Naive B cell (primary cell): ENCODE measurements around the gene MYDGF. TPM values are rescaled to one million over a fixed set of nuclear protein-coding genes. Genes with fewer than 3 reads are reported as not detected.
"Not testable (repeated sequence)": the region's sequence is repeated elsewhere in the genome, so short reads cannot be mapped to it uniquely, and the experiment has no call there.

Source experiments
- ATAC-seq, 2 donors: fragments of 150-1000 bp; cut with Tn5 transposase; 2 replicates each; pipeline ENCODE4 v1.10.0; 2021; ENCODE audit warnings: low read depth in 2 of 2, mild to moderate bottlenecking in 2 of 2, moderate library complexity in 2 of 2
- DNase-seq: peaks from one replicate; pipeline ENCODE4 v3.0.0; 2022
- H3K27ac Mint-ChIP-seq, 6 donors: one replicate each; pipeline ENCODE4 v1.8.0; 2020 to 2022; ENCODE audit warnings: mild to moderate bottlenecking in 6 of 6, mixed read lengths in 6 of 6, moderate library complexity in 5 of 6, inconsistent platforms in 2 of 6
- H3K27me3 Mint-ChIP-seq, 3 donors: one replicate each; pipeline ENCODE4 v1.8.0; 2021 to 2022; ENCODE audit warnings: mixed read lengths in 3 of 3, mild to moderate bottlenecking in 1 of 3
- H3K36me3 Mint-ChIP-seq, 2 donors: one replicate each; pipeline ENCODE4 v1.8.0; 2020 to 2022; ENCODE audit warnings: mixed read lengths in 2 of 2, inconsistent platforms in 1 of 2, mild to moderate bottlenecking in 1 of 2
- H3K4me1 Mint-ChIP-seq, 3 donors: one replicate each; pipeline ENCODE4 v1.8.0; 2020 to 2022; ENCODE audit warnings: mixed read lengths in 3 of 3, inconsistent platforms in 1 of 3, mild to moderate bottlenecking in 1 of 3, moderate library complexity in 1 of 3
- H3K4me3 Mint-ChIP-seq, 8 donors: one replicate each; pipeline ENCODE4 v1.8.0; 2020 to 2022; ENCODE audit warnings: mild to moderate bottlenecking in 8 of 8, mixed read lengths in 8 of 8, moderate library complexity in 8 of 8, inconsistent platforms in 2 of 8
- H3K9me3 Mint-ChIP-seq, 7 donors: one replicate each; pipeline ENCODE4 v1.8.0; 2020 to 2022; ENCODE audit warnings: mixed read lengths in 7 of 7, mild to moderate bottlenecking in 5 of 7, inconsistent platforms in 2 of 7, moderate library complexity in 1 of 7
- polyA plus RNA-seq, 6 donors: library from polyadenylated mRNA; unstranded; fragments of 300-500 nt; fragmentation: Illumina TruSeq; gene quantifications; one replicate each; pipeline ENCODE4 v1.2.3, GENCODE V29; 2021; ENCODE audit warnings: low read depth in 6 of 6

MYDGF gene
- 100 to 1,000 TPM in 1 of 6 donors, 10 to 100 TPM in 5; 80.0 to 105 (median 83.2) TPM for polyA plus RNA-seq

DNA sequence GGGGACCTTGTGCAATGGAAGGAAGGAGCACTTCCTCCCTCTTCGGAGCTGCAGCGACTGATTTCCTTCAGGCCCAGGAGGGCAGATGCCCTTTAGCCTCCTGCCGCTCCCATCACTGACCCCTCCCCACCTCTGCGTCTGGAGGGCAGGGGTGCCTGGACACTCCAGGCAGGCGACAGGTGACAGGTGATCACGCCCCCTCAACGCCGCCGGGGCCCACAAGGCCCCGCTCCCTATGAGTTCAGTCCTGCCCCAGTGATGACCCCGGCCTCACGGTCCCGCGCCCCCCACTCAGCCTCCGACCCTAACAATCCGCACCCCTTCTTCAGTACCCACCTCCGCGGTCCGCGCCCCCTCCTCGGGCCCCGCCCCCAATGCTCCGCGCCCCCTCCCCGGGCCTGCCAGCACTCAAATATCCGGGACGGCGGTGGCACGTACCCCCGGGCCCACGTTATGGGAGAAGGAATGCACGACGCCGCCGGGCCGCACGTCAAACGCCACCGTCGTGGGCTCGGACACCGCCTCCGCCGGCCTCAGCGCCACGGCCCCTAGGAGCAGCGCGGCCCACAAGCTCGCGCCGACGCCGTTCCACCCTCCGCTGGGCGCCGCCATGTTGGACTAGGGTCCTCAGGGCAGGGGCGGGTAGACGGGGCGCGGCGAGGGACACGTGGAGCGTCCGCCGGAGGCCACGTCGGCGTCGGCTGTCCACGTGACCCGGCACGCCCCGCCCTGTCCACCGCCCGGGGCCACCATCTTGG is at the start of gene MYDGF:
MYDGF (minus strand) TSS at position 620 of the 758 bp plus-strand sequence; CDS start at position 612, 8 bp downstream.
- Mint-ChIP-seq H3K9me3 (no peaks in the 10 kb centered on the region), H3K27me3 (no peaks in the 10 kb centered on the region), H3K27ac (peak within 1 kb of the TSS; percentile 28 to 91 (median 82)), H3K36me3 (no peaks in the 10 kb centered on the region), H3K4me1 (peaks cover 7 to 27% (median 21%) of the 10 kb centered on the region in 3 donors), H3K4me3 (peak within 1 kb of the TSS; percentile 84 to 96 (median 89))
- ATAC-seq = peak; percentile 98 to 99
- peak; percentile 89 for DNase-seq

DNA sequence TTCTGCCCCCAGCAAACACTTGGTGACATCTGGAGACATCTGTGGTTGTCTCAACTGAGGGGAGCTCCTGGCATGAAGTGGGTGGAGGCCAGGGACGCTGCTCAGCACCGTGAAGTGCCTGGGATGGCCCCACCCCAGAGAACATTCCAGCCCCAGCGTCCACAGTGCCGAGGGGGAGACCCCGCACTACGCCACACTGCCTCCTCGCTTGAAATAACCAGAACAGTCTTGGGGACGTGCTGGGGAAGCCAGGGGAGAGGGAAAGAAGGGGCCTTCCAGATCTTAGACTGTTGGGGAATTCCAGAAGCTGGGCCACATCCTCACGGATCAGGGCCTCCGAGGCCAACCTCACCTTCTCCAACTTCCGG is 49.3 kb upstream of the MYDGF start:
- Mint-ChIP-seq H3K9me3 (peaks cover 0 to 5% (median 0%) of the 10 kb centered on the region in 7 donors), H3K36me3 (peaks cover 9 to 22% of the 10 kb centered on the region in 2 donors), H3K4me1 (peaks cover 32 to 36% (median 35%) of the 10 kb centered on the region in 3 donors), H3K4me3 (no peak overlapping the region), H3K27me3 (peaks cover 0 to 8% (median 8%) of the 10 kb centered on the region in 3 donors), H3K27ac (no peak overlapping the region)
- DNase-seq = no peak
- no peak for ATAC-seq

DNA sequence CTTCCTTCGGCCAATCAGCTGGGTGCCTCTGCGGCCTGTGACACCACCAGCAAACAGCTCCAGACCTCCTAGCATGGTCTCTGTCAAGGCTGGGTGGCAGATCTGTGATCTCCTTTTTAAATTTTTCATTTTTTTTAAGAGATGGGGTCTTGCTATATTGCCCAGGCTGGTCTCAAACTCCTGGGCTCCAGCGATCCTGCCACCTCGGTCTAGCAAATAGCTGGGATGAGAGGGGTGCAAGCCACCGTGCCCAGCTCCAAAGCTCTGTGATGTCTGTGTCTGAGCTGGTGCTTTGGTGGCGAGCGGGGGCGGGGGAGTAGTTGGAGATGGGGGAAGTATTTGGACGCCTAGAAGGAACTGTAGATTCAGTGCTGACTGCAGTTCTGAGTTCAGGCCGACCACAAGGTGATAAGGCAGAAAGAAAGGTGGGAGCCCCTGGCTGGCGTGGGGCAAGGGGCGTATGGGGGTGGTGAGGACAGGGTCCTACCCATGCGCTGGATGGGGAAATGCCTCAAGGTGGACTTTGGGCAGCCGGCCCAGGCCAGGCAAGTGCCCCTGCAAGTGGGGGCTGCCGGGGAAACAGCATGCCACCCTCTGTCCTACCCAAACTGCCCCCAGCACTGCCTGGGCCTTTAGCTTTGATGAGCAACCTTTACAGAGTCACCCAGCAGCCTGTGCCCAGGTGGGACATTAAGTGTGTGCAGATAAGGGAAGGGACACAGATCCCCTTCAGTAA is 48.0 kb upstream of the MYDGF start:
- no peak for ATAC-seq
- H3K4me1 Mint-ChIP-seq = peaks cover 25 to 29% (median 27%) of the 10 kb centered on the region in 3 donors
- H3K27me3 Mint-ChIP-seq = no peaks in the 10 kb centered on the region
- H3K27ac Mint-ChIP-seq = peak overlapping the region in 2 of 6 donors; percentile 27 to 34
- H3K9me3 Mint-ChIP-seq = no peaks in the 10 kb centered on the region
- no peak for DNase-seq
- peaks cover 12 to 22% of the 10 kb centered on the region in 2 donors for H3K36me3 Mint-ChIP-seq
- H3K4me3 Mint-ChIP-seq = no peak overlapping the region

DNA sequence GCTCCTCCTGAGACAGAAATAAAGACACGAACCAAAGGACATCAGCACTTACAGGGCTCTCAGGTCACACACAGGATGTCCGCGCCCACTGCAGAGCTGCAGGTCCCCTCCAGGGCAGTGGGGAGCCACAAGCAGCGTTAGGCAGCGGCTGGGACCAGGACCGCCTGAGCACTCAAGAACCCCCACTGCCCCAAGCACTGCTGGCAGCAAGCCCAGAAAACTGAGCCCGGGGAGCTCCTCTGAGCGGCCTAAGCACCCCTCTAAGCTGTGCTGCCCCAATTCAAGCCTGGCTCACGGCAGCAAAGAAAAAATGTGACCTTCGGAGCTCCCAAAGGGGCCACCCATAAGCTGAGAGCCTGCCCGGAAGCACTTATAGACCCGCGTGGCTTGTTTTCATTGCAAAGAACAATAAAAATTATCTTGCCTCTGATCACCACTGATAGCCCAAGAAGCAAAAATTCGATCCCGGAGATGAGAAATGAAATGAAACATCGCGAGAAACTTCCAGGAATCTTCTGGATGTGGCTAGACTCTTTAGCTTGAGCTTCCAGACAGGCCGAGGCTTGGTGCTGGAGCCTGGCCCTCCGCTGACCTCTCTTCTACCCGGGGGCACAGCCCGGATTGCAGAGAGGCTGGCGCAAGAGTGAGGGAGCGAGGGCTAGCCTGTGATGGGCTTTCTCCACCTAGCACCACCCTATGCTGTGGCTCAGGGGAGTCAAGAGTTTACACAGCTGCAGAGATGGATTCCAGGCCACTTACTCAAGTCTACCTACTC is 47.2 kb upstream of the MYDGF start:
- H3K36me3 Mint-ChIP-seq = peaks cover 14 to 17% of the 10 kb centered on the region in 2 donors
- DNase-seq (no peak), ATAC-seq (no peak)
- H3K9me3 Mint-ChIP-seq = no peaks in the 10 kb centered on the region
- H3K4me1 Mint-ChIP-seq = peaks cover 17 to 21% (median 21%) of the 10 kb centered on the region in 3 donors
- H3K4me3 Mint-ChIP-seq = no peak overlapping the region
- H3K27ac Mint-ChIP-seq = peak overlapping the region in 1 of 6 donors; percentile 34
- H3K27me3 Mint-ChIP-seq = no peaks in the 10 kb centered on the region

DNA sequence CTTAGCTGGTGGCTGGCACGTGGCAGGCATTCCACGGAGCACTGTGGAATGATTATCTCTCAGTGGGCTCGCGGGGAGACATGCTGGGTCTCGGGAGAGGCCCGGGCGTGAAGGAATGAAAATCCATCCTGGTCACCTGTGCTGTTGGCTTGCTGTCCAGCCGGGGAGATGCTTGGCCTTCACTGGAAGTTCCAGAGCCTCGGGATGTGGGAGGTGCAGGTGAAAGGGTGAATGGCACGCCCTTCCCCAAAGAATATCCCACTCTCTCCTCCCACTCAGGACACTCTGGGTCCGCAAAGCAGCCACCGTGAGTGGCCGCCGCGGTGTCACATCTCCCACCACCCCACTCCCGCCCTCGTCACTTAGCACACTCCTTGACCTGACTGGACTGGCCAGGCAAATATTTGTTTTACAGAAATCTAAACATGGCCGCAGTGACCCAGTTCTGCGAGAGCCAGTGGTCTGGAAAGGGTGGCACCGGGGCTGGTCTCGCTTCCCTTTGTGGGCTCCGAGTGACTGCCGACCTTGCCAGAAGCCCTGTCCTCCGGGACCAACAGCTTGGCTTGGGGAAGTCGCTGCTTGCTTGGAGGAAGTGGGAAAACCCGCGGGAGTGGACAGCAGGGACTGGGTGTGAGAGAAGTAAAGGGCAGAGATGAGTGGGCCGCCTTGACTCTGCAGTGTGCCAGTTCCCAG is 45.5 kb upstream of the MYDGF start:
- Mint-ChIP-seq H3K4me3 (no peak overlapping the region), H3K9me3 (no peaks in the 10 kb centered on the region), H3K4me1 (peaks cover 6 to 15% (median 7%) of the 10 kb centered on the region in 3 donors), H3K36me3 (peaks cover 16 to 17% of the 10 kb centered on the region in 2 donors), H3K27ac (peak overlapping the region in 1 of 6 donors; percentile 81), H3K27me3 (no peaks in the 10 kb centered on the region)
- no peak for ATAC-seq
- no peak for DNase-seq

DNA sequence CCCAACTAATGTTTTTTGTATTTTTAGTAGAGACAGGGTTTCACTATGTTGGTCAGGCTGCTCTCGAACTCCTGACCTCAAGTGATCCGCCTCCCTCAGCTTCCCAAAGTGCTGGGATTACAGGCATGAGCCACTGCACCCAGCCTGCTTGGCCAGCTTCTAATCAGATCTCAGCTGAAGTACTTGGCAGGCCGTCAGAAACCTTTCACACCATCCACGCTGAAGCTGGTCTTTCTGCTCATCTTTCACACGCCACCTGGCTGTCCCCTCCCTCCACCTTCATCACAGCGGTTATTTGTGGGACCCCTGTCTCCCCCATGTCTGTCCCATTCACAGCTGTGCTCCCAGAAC is 45.0 kb upstream of the MYDGF start:
- not testable (repeated sequence) for H3K4me3 Mint-ChIP-seq, DNase-seq, ATAC-seq, H3K27me3 Mint-ChIP-seq, H3K9me3 Mint-ChIP-seq, H3K27ac Mint-ChIP-seq
- peaks cover 12 to 17% of the 10 kb centered on the region in 2 donors for H3K36me3 Mint-ChIP-seq
- H3K4me1 Mint-ChIP-seq = peaks cover 1 to 11% (median 2%) of the 10 kb centered on the region in 3 donors

DNA sequence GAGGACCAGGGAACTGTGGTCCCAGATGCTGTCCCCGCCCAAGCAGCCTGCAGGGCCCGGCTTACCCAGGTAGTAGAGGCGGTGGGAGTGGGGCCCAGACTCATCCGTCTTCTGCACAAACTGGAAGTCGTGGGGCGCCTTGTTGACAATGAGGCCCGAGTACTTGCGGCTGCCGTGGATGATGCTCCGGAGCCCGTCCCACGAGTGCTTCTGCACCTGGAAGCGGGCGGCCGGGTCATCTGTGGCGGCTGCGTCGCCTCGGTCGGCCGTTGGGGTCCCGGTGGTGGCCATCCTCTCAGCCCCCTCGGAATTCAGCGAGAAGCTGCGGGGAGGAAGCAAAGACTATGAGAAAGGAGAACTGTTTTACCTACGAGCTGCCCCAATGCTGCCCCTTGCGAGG is 43.9 kb upstream of the MYDGF start:
- Mint-ChIP-seq H3K27me3 (no peaks in the 10 kb centered on the region), H3K4me1 (peaks cover 4 to 15% (median 4%) of the 10 kb centered on the region in 3 donors), H3K36me3 (peaks cover 15 to 23% of the 10 kb centered on the region in 2 donors), H3K4me3 (no peak overlapping the region), H3K9me3 (no peaks in the 10 kb centered on the region), H3K27ac (no peak overlapping the region)
- ATAC-seq (no peak), DNase-seq (no peak)

DNA sequence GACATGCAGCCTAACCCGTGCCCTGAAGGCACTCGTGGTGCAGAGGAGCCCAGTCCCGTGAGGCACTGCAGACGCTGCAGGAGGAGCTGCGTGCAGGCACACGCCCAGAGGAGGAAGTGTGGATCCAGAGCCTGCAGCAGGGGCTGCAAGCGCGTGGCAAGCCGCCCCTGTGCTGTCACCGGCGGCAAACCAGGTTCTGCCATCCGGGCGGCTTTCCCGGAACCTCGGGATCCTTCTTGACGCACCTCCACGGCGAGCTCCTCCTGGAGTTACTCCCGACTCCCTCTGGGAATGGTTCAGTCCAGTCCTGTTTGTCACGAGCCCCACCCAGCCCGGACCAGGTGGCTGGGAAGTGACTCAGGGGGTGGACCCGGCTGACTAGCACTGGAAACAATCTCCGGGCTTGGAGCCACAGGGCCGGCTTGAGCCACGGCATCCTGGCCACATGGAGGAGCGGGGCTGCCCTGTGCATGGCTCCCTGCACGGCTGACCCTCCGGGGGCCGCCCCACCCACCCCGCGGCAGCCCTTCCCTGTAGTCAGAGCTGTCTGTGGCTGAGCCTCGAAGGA is 43.3 kb upstream of the MYDGF start:
- no peak overlapping the region for H3K4me3 Mint-ChIP-seq
- H3K36me3 Mint-ChIP-seq = peaks cover 16 to 23% of the 10 kb centered on the region in 2 donors
- H3K9me3 Mint-ChIP-seq = no peaks in the 10 kb centered on the region
- H3K27ac Mint-ChIP-seq = no peak overlapping the region
- DNase-seq (no peak), ATAC-seq (no peak)
- H3K4me1 Mint-ChIP-seq = peaks cover 4 to 15% (median 6%) of the 10 kb centered on the region in 3 donors
- no peaks in the 10 kb centered on the region for H3K27me3 Mint-ChIP-seq

DNA sequence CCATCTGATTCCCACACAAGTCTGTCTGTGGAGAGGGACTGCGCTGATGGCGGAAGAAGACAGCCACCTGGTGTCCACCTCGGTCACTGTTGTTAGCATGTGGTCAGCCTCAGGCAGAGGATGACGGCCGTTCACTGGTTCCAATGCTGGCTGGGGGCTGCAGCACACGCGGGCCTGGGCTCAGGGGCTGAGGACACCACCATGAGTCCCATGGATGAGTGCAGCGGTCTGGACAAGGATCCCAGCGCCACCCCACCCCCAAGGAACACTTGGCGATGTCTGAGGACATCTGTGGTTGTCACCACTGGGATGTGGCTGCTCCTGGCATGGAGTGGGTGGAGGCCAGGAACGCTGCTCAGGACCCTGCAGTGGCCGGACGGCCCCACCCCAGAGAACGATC is 42.6 kb upstream of the MYDGF start:
- no peak for ATAC-seq
- Mint-ChIP-seq H3K27ac (no peak overlapping the region), H3K27me3 (no peaks in the 10 kb centered on the region)

DNA sequence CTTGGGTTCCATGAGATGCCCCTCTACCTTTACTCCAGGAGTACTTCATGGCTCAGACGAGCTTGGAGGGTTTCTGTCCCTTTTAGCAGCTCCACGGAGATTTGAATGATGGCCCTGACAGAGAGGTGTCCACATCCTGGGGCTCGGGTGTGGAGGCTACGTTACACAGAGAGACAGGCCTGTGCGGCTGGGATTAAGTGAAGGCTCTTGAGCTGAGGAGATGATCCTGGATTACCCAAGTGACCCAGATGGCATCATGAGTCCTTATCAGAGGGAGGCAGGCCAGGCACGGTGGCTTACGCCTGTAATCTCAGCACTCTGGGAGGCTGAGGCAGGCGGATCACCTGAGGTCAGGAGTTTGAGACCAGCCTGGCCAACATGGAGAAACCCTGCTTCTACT is 41.1 kb upstream of the MYDGF start:
- ATAC-seq = no peak
- H3K27ac Mint-ChIP-seq = no peak overlapping the region
- H3K4me1 Mint-ChIP-seq = peaks cover 4 to 15% (median 6%) of the 10 kb centered on the region in 3 donors
- no peaks in the 10 kb centered on the region for H3K9me3 Mint-ChIP-seq
- DNase-seq = no peak
- H3K27me3 Mint-ChIP-seq = no peaks in the 10 kb centered on the region
- H3K4me3 Mint-ChIP-seq = no peak overlapping the region
- peaks cover 16 to 23% of the 10 kb centered on the region in 2 donors for H3K36me3 Mint-ChIP-seq

More for the DNA sequence above, 42.6 kb upstream of the MYDGF start:
- H3K9me3 Mint-ChIP-seq = no peaks in the 10 kb centered on the region
- DNase-seq = no peak
- peaks cover 4 to 15% (median 6%) of the 10 kb centered on the region in 3 donors for H3K4me1 Mint-ChIP-seq
- no peak overlapping the region for H3K4me3 Mint-ChIP-seq
- H3K36me3 Mint-ChIP-seq = peaks cover 16 to 23% of the 10 kb centered on the region in 2 donors

DNA sequence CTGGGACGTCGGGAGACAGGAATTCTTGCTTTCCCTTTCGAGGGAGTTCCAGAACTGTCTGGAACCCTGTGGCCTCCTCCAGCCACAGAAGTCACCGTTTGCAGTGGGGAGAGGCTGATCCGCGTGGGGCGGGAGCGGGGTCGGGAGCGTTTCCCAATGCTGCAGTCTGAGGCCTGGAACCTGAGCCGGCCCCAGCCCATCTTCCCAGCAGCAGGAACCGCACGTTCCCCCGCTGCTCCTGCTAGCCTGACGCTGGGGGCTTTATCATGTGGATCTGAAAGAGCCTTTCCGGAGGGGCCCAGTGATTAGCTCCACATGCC is 40.1 kb upstream of the MYDGF start:
- H3K9me3 Mint-ChIP-seq = no peaks in the 10 kb centered on the region
- H3K4me3 Mint-ChIP-seq = no peak overlapping the region
- no peak for DNase-seq
- no peaks in the 10 kb centered on the region for H3K27me3 Mint-ChIP-seq
- no peak for ATAC-seq
- H3K36me3 Mint-ChIP-seq = peaks cover 16% of the 10 kb centered on the region in 2 donors
- H3K27ac Mint-ChIP-seq = no peak overlapping the region
- H3K4me1 Mint-ChIP-seq = peaks cover 4 to 13% (median 6%) of the 10 kb centered on the region in 3 donors

DNA sequence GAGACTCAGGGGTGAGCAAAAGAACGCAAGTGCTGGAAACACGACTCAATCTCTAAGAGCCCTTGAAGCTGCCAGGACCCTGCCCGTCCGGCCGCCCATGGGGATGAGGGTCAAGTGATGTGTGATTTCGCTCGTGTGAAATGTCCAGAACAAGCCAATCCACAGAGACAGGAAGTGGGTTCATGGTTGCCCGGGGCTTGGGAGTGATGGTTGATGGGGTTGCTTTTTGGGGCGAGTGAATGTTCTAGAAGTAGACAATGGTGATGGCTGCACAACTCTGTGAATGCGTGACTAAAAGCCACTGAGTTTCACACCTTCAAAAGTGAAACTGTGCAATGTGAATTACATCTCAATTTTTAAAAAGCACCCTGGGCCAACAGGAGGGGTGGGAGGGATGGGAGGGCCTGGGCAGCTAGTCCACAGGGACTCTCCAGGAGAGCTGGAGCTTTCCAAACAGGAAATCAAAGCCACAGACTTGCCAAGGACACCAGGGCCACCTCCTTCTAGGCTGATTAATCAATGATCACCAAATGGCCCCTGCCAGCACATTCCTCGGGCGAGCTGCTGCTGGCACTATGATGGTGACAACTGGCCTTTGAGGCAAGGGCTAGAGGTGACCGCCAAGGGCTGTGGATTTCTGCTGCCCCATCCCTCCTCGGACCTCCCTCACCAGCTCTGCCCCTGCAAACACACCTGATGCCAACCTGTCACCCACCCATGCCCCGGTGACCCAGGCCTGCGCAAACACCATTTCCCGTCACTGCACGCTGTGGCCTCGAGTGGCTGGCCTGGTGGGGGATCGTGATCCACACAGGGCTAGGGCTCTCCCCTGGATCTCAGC is 39.5 kb upstream of the MYDGF start:
- no peak for ATAC-seq
- peak overlapping the region in 1 of 8 donors; percentile 43 for H3K4me3 Mint-ChIP-seq
- peaks cover 10 to 14% of the 10 kb centered on the region in 2 donors for H3K36me3 Mint-ChIP-seq

More for the DNA sequence above, 39.5 kb upstream of the MYDGF start:
- H3K27me3 Mint-ChIP-seq = no peaks in the 10 kb centered on the region
- no peak for DNase-seq
- peak overlapping the region in 5 of 6 donors; percentile 44 to 91 (median 60) for H3K27ac Mint-ChIP-seq
- peaks cover 4 to 9% (median 6%) of the 10 kb centered on the region in 3 donors for H3K4me1 Mint-ChIP-seq
- H3K9me3 Mint-ChIP-seq = no peaks in the 10 kb centered on the region
